Measurements from ENCODE around the gene PASK.
"Not testable (repeated sequence)": the region's sequence is repeated elsewhere in the genome, so short reads cannot be mapped to it uniquely, and the experiment has no call there.

Gene PASK

GRCh38 chr2:241102239-241102803 lies 47.0 kb downstream of the PASK start, which contains the start of gene MTERF4:
MTERF4 (minus strand) TSS chr2:241102287; CDS start chr2:241102273, 14 bp downstream.
- DNase-seq, result peak; percentile 83

DNA sequence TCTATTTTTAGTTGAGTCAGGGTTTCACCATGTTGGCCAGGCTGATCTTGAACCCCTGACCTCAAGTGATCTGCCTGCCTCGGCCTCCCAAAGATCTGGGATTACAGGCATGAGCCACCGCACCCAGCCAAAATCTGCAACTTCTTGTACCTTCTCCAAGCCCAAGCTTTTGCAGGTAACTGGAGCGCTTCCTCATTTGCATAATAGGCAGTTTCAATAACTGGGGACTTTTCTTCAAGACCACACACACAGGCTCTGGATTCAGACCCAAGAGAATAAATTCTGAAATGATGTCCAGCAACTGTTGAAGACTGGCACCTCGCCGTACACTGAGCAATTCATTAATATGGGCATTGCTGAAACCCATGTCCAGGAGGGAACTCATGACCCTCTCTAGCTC lies 50.0 kb downstream of the PASK start:
- DNase-seq, result no peak

DNA sequence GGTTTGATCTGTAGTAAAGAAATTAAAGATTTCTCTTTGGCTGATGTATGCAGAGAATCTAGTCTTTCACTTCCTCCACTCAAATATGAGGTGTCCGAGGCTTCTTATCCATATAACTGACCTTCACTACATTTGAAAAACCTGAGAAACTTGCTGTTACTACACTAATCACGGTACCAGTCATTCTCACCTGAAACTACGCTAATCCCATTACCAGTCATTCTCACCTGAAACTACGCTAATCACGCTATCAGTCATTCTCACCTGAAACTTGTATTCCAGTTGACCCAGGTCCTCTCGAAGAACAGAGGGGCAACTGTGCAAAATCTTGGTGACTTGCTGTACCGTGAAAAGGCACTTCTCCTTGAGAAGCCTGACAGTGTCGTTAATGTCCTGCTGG lies 52.3 kb downstream of the PASK start:
- DNase-seq, result no peak

DNA sequence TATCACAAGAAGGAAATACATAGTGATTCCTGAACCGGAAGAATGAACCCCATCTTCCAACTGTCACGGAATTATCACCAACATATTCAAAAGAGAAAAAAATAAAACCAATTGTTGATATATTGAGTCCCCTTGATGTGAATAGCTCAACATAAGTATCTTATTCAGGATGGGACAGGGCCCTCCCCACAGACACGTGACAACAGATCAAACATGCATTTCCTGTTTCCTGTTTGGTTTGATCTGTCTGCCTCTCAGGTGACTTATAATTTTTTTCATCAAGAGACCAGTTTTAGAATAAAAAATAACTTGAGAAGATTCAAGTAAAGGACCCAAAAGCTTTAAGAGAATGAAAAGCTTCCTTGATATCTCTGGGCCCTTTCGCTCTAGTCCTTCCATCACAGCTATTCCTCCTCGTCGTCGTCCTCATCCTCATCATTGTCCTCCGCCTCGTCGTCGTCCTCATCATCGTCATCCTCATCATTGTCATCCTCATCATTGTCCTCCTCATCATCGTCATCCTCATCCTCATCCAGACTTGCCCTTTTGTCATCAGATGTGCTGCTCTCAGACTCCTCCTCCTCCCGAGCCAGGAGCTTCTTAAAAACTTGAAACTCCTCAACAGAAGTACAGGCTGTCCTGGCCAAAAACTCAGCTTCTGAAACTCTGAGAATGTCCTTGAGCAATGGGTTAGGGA lies 53.5 kb downstream of the PASK start:
- DNase-seq, result peak; percentile 63

GRCh38 chr2:241094924-241095420 lies 54.3 kb downstream of the PASK start:
- no peak for DNase-seq

- DNase-seq, result no peak
Measured at GRCh38 chr2:241094172-241094571, 55.1 kb downstream of the PASK start.

DNA sequence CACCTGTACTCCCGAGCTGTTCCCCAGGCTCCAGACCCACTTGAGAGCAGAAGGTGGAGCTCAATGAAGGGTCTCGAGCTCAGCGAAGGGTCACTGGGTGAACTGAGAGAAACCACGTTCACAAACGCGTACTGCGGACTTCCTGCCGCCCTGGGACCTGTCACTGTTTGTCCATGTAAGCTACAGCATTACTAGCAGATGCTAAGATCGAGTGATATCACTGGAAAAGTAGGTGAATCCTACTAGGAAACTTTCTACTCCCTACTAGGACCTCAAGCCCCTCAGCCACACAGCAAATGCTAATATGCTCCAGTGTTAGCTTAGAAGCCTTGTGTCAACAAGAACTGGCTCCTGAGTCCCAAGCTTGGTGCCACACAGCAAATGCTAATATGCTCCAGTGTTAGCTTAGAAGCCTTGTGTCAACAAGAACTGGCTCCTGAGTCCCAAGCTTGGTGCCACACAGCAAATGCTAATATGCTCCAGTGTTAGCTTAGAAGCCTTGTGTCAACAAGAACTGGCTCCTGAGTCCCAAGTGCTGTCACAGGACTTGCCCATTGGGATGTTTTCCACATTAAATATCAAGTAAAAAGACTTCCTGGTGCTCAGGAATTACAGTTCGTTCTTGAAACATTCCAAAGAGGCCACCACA lies 56.0 kb downstream of the PASK start:
- not testable (repeated sequence) for DNase-seq

DNA sequence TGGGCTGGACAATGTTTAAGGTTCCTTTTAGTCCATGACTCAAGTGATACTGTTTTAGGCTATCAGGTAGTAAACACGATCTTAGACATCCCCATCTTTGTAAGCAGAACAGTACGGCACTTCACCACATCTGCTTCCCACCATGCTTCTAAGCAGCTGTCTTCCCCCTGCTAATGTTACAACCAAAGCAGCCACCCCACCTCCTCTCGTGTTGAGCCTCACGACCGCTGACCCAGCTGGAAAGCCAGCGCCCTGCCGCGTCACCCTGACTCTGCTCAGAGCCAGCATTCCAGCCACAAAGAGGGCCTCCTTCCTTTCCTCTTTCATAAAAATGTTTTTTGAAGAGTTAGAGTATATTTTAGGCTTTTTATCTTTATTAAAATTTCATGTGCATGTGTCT lies 56.6 kb downstream of the PASK start:
- DNase-seq, result no peak

DNA sequence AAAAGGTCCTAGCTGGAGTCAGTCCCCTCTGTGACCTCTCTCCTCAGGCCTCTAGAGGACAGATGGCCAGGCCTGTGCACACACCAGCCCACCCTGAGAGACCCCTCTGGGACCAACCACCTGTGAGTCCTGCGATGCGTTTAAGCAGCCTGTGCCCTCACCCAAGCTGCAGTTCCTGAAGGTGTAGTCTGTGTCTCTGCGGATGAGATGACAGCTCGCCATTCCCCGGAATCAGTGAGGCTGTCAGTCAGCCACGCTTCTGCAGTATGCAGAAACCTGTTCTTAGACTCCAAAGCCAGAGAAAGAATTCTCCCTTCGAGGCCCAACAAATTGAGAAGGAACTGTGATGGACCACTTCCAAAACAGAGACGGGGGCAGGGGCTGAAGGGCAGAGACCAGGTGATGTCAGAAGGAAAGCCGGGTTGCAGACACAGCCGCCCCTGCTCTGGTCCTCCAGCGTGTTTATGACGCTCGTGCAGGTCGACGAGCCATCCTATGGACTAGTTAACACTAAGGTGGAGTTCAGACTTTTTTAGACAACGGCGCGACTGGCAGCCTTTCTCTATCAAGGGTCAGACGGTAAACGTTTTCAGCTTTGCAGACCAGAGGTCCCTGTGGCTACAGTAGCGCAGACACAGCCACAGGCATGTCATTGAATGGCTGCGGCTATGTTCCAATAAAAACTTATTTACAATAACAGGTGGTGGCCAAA lies 57.4 kb downstream of the PASK start:
- DNase-seq, result no peak

GRCh38 chr2:241091201-241091600 lies 58.1 kb downstream of the PASK start:
- no peak for DNase-seq

- DNase-seq, result no peak
Measured at GRCh38 chr2:241088791-241089732, 60.2 kb downstream of the PASK start.

GRCh38 chr2:241088376-241088775 lies 60.9 kb downstream of the PASK start:
- DNase-seq, result no peak

DNA sequence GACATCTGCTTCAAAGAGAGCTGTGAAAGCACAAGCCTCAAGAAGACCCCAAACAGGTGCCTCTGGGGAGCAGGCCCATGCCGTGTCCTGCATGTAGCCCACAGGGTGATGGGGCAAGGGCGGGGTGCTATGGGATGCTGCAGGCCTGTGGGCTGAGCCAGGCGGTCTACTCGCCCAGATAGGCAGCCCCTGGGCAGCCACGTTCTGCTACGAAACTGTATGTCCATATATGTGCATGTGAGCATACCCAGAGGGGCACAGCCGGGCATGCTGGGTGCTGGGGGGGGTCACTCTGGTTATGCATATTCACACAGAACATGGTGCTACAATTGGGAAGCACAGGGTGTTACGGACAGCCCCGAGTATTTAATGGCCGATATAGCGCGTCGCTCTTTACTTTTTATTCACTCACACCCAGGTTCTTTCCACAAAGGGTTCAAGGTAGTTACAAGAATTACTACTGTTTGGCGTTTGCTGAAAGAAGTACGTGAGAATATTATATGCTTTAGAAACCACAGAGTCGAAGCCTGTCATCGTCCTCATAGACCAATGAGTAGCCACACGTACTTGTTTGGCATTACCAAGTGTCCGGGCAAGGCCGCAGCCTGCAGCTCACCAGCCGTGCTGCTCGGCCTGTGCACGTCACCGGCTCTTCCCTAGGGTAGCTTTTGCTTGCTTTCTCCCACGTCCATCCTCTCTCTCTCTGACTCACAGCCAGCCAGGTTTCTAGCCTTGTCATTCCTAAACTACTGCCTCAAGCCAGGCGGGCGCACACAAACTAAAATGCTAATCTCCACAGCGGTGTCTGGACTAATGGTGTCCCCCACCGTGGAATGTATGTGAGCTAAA lies 61.6 kb downstream of the PASK start:
- DNase-seq, result no peak

- no peak for DNase-seq
Measured at GRCh38 chr2:241084856-241085444, 64.3 kb downstream of the PASK start.

DNA sequence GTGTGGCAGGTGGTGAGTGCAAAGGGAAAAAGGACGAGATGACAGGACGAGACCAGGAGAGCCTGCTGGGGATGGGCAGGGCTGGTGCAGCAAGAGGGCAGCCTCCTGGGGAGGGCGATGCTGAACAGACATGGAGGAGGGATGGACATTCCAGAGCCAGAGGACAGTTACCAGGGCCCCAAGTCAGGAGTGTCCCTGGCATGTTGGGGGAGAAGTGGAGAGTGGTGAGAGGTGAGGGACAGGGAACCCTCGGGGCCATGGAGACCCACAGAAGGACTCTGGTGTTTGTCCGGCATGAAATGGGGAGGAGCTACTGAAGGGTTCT lies 66.2 kb downstream of the PASK start:
- no peak for DNase-seq

- DNase-seq, result no peak
Measured at GRCh38 chr2:241082341-241083090, 66.8 kb downstream of the PASK start.

- DNase-seq, result no peak
Measured at GRCh38 chr2:241081643-241082340, 67.5 kb downstream of the PASK start.

DNA sequence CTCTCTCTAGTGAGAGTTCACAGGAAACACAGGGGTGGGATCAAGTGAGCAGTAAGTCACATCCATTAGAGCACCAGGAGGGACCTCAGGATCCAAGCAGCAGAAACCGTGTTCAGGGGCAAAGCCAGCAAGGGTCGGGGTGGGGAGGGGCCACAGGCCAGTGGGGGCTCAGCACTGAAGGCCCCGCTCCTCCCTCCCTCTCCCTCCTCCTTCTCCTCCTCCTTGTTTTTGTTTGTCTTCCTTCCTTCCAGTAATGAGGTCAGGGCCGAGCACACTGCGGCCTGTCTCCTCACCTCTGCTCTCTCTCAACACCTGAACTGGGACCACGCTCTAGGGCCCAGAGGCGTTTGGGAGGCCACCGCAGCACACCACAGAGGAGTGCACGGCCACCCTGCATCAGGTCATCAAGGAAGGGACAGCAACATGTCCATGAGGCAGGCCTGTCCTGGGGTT lies 68.1 kb downstream of the PASK start:
- no peak for DNase-seq

DNA sequence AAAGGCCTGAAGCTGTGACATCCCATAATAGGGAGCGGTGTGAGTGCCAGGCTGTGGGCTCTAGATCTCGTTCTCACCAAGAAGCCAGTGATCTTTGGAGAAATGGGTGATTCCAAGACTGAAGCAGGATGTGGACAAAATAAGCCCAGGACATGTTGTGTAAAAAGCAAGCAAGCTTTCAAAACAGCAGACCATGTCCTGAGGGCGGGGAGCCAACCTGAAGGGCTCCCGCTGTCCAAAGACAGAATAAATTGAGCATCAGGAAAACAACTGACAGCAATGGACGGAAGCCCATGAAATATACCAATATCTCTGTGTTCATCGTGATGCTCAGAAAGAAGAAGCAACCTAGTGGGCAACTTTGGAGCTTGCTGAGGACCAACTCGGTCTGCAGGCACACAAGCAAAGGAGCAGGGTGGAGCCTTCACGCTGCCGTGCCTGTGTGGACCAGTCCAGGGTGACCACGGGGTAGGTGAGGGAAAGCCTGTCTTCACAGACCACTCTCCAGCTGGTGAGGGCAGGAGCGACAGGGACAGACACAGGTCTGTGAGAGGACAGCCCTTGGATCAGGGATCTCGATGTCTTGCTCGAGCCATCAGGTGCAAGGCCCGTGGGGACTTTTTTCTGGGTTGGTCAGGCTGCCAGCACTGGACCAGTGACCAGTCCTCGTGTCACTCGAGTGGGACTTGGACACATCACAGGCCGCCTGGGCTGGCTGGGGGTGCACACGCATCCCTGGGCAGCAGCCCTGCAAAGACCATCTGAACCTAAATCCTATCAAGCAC lies 68.7 kb downstream of the PASK start:
- DNase-seq, result no peak
